Measurements from ENCODE around the gene SIDT2.
A peak's percentile ranks its signal among the peaks of the same experiment; 100 is the strongest.

SIDT2 gene

GRCh38 chr11:117229931-117230285, 51.4 kb downstream of the SIDT2 start:
- no peak for DNase-seq (ENCODE audit: low read depth)
- H3K4me3 ChIP-seq (ENCODE audit: low read depth, low read length): peak overlapping the region; percentile 96
- TF ChIP-seq, protein P1, sequence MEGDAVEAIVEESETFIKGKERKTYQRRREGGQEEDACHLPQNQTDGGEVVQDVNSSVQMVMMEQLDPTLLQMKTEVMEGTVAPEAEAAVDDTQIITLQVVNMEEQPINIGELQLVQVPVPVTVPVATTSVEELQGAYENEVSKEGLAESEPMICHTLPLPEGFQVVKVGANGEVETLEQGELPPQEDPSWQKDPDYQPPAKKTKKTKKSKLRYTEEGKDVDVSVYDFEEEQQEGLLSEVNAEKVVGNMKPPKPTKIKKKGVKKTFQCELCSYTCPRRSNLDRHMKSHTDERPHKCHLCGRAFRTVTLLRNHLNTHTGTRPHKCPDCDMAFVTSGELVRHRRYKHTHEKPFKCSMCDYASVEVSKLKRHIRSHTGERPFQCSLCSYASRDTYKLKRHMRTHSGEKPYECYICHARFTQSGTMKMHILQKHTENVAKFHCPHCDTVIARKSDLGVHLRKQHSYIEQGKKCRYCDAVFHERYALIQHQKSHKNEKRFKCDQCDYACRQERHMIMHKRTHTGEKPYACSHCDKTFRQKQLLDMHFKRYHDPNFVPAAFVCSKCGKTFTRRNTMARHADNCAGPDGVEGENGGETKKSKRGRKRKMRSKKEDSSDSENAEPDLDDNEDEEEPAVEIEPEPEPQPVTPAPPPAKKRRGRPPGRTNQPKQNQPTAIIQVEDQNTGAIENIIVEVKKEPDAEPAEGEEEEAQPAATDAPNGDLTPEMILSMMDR (IDR thresholded peaks at IDR 0.05; ENCODE audit: low read depth, low read length, missing control alignments): no peak

DNA sequence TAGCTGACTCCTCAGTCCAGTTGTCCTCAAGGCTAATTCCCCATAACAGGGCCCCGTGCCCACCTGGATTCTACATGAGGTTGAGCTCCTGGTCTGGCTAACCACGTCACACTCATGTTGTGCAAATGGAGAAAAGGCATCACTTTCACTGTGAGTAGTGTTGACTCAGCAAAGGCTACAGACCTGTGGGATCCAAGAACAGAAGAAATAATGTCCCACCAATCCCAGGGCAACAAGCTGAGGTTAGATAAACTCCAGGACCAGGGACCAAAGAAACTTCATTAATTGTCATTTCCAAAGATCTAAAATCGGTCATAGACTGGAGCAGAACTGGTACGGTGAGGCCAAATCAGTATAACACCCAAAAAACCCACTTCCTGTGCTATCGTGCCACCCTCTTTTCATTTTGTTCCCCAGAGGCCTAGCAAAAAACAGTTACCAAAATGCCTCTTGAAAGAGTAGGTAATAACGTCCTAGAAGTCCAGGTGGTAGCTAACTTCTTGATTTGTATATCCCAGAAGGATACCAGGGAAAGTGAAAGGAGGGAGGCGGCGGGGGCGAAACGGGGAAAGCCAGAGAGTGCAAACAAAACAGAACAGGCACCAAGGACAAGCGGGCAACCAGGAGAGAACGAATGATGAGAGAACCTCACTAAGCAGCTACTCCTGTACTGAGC, 51.9 kb downstream of the SIDT2 start:
- peak overlapping the region; percentile 96 for H3K4me3 ChIP-seq (ENCODE audit: low read depth, low read length)
- DNase-seq (ENCODE audit: low read depth): peak; percentile 27
- TF ChIP-seq, protein P1 (IDR thresholded peaks at IDR 0.05; ENCODE audit: low read depth, low read length, missing control alignments): no peak

DNA sequence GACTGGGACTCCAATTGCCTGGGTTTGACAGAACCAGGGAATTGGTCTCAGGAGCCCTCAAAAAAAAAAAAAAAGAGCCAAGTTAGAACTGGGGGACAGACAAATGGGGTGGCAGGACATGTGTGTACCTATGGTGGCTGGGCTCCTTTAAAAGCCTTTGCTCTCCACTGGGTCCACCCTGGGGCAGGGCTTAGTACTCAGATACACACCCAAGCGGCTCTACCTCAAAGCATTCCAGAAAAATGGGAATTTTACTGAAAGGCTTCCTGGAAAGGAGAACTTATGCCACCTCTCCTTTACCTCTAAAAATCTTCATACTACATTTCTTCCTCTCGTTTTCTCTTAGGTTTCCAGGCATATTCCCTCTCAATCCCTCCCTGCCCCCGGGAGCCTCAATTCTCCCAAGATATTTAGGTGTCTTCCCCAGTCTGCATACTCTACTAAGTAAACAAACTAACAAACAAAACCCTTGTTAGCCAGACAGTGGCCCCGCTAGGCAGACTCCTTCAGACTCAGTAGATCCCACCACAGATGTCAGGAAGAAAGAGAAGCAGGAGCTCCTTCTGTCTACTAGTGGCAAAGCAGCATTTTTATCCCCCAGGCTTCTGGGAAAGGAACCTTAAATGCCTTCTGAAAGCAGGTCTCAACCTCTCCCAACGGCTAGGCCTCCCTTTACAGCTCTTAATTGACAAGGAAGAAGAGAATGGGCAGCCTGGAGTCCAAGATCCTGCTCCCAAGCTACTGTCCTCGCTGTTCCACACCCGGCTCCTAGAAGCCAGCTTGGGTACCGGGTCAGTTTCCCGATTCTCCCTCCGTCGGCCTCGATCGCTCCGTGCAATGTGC, 52.7 kb downstream of the SIDT2 start:
- no peak for DNase-seq (ENCODE audit: low read depth)
- TF ChIP-seq, protein P1 (IDR thresholded peaks at IDR 0.05; ENCODE audit: low read depth, low read length, missing control alignments): no peak
- peak overlapping the region; percentile 96 for H3K4me3 ChIP-seq (ENCODE audit: low read depth, low read length)

- TF ChIP-seq, protein P1 (IDR thresholded peaks at IDR 0.05; ENCODE audit: low read depth, low read length, missing control alignments): no peak
- no peak for DNase-seq (ENCODE audit: low read depth)
- H3K4me3 ChIP-seq (ENCODE audit: low read depth, low read length): peak within 1 kb of the TSS; percentile 96
Measured at GRCh38 chr11:117231842-117232091, 53.2 kb downstream of the SIDT2 start, which contains the start of gene PCSK7. Gene PCSK7 (minus strand): TSS chr11:117232073. CDS start chr11:117229844, 2,229 bp downstream.

GRCh38 chr11:117232092-117232878, 53.7 kb downstream of the SIDT2 start, which contains the start of gene RNF214:
Gene RNF214 (plus strand): TSS chr11:117232671. CDS start chr11:117234273, 1,602 bp downstream.
- DNase-seq (ENCODE audit: low read depth): no peak
- TF ChIP-seq, protein P1 (IDR thresholded peaks at IDR 0.05; ENCODE audit: low read depth, low read length, missing control alignments): peak; percentile 82
- peak within 1 kb of the TSS; percentile 96 for H3K4me3 ChIP-seq (ENCODE audit: low read depth, low read length)

DNA sequence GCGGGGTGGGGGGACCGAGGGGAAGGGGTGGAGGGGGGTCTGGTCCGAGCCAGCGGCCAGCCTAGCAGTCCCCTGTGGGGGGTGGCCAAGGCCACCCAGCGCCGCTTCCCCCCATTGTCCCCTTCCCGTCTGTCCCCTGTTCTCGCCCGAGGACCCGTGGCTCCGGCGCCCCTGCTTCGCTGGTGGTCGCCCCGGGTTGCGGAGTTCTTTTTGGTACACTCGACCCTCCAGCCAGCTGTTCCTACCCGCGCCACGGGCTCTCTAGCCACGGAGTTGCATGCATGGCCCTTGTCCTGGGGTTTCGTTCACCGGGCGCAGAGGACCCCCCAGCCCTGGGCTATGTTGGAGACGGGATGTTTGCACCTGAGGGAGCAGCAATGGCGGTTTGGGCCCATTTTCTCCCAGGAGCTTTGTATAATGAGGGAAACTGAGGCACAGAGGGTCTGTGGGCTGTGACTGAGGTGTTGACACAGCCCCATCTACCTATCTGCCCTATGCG, 54.4 kb downstream of the SIDT2 start:
- TF ChIP-seq, protein P1 (IDR thresholded peaks at IDR 0.05; ENCODE audit: low read depth, low read length, missing control alignments): no peak
- DNase-seq (ENCODE audit: low read depth): no peak
- peak overlapping the region; percentile 96 for H3K4me3 ChIP-seq (ENCODE audit: low read depth, low read length)
